H1 (cell line): ENCODE measurements around the gene SLC30A2. TPM values are rescaled to one million over a fixed set of nuclear protein-coding genes. Genes with fewer than 3 reads are reported as not detected.

Source experiments
- CEBPB ChIP-seq: IDR thresholded peaks from 2 replicates; pipeline ENCODE4 v1.6.1; 2012; ENCODE audit warnings: low read depth, low read length
- GTF2F1 ChIP-seq: IDR thresholded peaks from 2 replicates; pipeline ENCODE4 v1.6.1; 2012; ENCODE audit warnings: low read depth, low read length, improper control_type of control experiment, borderline replicate concordance
- JUND ChIP-seq: IDR thresholded peaks from 2 replicates; pipeline ENCODE4 v1.6.1; 2011; ENCODE audit warnings: mild to moderate bottlenecking, improper control_type of control experiment, low read length
- KDM5A ChIP-seq: fragments of 200-600 bp; IDR thresholded peaks from 2 replicates; pipeline ENCODE4 v1.7.1; 2012; ENCODE audit warnings: mild to moderate bottlenecking, low read length, inconsistent platforms, mixed read lengths
- POU5F1 ChIP-seq: IDR thresholded peaks from 2 replicates; pipeline ENCODE4 v1.6.1; 2011; ENCODE audit warnings: low read depth, mild to moderate bottlenecking, low read length, moderate library complexity
- polyA plus RNA-seq, 7 experiments: library from polyadenylated mRNA; depleted of rRNA in 3 of 7; stranded (reverse) in 5 of 7; unstranded in 2 of 7; fragments of >200 nt in 5 of 7; fragments of 200-250 nt in 2 of 7; gene quantifications; 1 replicate in 5 of 7; 2 replicates in 1 of 7; 4 replicates in 1 of 7; pipeline versions ENCODE4 v1.2.1 to v1.2.3, GENCODE V29; 2011 to 2013; ENCODE audit warnings: missing spikeins in 2 of 7, mixed read lengths in 2 of 7
- total RNA-seq: library from RNA; stranded (reverse); fragmentation: NEBNext Ultra II Directional; extraction: Animal tissue kit (Norgen Biotek cat#: 25700); gene quantifications from 2 replicates; pipeline ENCODE4 v1.2.1, GENCODE V29; 2021
- TF ChIP-seq, protein P1 (sequence below): fragments of 300-600 bp; sonication (generic); IDR thresholded peaks from 2 replicates; pipeline ENCODE4 v1.7.1; 2012; ENCODE audit warnings: low read length, moderate library complexity, mild to moderate bottlenecking, inconsistent platforms; ENCODE audit not compliant: insufficient replicate concordance

Gene SLC30A2
- total and polyA plus RNA-seq, 2 of the 8 experiments (the other 6 are each of a cell fraction or from before 2014, with no cell fraction given) = 0.19 to 0.76 TPM

DNA sequence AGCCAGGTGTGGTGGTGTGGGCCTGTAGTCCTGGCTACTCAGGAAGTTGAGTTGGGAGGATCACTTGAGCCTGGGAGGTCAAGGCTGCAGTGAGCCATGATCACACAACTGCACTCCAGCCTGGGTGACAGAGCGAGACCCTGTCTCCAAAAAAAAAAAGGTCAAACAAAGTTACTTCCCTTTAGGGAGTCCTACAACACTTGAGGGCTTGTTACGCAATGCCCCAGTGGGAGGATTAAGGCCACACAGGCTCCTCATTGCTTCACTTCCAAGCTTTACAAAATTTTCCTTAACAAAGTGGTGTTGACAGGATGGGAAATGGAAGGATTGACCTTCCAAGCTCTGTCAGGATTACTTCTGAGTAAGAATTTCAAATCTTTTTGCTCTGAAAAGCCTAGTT is 30.6 kb downstream of the SLC30A2 start (continued):
- TF ChIP-seq, protein P1, sequence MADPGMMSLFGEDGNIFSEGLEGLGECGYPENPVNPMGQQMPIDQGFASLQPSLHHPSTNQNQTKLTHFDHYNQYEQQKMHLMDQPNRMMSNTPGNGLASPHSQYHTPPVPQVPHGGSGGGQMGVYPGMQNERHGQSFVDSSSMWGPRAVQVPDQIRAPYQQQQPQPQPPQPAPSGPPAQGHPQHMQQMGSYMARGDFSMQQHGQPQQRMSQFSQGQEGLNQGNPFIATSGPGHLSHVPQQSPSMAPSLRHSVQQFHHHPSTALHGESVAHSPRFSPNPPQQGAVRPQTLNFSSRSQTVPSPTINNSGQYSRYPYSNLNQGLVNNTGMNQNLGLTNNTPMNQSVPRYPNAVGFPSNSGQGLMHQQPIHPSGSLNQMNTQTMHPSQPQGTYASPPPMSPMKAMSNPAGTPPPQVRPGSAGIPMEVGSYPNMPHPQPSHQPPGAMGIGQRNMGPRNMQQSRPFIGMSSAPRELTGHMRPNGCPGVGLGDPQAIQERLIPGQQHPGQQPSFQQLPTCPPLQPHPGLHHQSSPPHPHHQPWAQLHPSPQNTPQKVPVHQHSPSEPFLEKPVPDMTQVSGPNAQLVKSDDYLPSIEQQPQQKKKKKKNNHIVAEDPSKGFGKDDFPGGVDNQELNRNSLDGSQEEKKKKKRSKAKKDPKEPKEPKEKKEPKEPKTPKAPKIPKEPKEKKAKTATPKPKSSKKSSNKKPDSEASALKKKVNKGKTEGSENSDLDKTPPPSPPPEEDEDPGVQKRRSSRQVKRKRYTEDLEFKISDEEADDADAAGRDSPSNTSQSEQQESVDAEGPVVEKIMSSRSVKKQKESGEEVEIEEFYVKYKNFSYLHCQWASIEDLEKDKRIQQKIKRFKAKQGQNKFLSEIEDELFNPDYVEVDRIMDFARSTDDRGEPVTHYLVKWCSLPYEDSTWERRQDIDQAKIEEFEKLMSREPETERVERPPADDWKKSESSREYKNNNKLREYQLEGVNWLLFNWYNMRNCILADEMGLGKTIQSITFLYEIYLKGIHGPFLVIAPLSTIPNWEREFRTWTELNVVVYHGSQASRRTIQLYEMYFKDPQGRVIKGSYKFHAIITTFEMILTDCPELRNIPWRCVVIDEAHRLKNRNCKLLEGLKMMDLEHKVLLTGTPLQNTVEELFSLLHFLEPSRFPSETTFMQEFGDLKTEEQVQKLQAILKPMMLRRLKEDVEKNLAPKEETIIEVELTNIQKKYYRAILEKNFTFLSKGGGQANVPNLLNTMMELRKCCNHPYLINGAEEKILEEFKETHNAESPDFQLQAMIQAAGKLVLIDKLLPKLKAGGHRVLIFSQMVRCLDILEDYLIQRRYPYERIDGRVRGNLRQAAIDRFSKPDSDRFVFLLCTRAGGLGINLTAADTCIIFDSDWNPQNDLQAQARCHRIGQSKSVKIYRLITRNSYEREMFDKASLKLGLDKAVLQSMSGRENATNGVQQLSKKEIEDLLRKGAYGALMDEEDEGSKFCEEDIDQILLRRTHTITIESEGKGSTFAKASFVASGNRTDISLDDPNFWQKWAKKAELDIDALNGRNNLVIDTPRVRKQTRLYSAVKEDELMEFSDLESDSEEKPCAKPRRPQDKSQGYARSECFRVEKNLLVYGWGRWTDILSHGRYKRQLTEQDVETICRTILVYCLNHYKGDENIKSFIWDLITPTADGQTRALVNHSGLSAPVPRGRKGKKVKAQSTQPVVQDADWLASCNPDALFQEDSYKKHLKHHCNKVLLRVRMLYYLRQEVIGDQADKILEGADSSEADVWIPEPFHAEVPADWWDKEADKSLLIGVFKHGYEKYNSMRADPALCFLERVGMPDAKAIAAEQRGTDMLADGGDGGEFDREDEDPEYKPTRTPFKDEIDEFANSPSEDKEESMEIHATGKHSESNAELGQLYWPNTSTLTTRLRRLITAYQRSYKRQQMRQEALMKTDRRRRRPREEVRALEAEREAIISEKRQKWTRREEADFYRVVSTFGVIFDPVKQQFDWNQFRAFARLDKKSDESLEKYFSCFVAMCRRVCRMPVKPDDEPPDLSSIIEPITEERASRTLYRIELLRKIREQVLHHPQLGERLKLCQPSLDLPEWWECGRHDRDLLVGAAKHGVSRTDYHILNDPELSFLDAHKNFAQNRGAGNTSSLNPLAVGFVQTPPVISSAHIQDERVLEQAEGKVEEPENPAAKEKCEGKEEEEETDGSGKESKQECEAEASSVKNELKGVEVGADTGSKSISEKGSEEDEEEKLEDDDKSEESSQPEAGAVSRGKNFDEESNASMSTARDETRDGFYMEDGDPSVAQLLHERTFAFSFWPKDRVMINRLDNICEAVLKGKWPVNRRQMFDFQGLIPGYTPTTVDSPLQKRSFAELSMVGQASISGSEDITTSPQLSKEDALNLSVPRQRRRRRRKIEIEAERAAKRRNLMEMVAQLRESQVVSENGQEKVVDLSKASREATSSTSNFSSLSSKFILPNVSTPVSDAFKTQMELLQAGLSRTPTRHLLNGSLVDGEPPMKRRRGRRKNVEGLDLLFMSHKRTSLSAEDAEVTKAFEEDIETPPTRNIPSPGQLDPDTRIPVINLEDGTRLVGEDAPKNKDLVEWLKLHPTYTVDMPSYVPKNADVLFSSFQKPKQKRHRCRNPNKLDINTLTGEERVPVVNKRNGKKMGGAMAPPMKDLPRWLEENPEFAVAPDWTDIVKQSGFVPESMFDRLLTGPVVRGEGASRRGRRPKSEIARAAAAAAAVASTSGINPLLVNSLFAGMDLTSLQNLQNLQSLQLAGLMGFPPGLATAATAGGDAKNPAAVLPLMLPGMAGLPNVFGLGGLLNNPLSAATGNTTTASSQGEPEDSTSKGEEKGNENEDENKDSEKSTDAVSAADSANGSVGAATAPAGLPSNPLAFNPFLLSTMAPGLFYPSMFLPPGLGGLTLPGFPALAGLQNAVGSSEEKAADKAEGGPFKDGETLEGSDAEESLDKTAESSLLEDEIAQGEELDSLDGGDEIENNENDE = no peak
- TF ChIP-seq KDM5A = no peak
- no peak for TF ChIP-seq GTF2F1
- TF ChIP-seq POU5F1 = no peak
- TF ChIP-seq JUND = no peak
- peak; percentile 93 for TF ChIP-seq CEBPB
